GM21528 (cell line): ENCODE measurements around the gene NRXN3.

Experiments
- ATAC-seq: cut with Tn5 transposase; IDR thresholded peaks from one replicate; pipeline ENCODE4 v1.9.1; 2021; ENCODE audit warnings: mild to moderate bottlenecking, moderate library complexity; ENCODE audit not compliant: unreplicated experiment, low FRiP score

Gene NRXN3

DNA sequence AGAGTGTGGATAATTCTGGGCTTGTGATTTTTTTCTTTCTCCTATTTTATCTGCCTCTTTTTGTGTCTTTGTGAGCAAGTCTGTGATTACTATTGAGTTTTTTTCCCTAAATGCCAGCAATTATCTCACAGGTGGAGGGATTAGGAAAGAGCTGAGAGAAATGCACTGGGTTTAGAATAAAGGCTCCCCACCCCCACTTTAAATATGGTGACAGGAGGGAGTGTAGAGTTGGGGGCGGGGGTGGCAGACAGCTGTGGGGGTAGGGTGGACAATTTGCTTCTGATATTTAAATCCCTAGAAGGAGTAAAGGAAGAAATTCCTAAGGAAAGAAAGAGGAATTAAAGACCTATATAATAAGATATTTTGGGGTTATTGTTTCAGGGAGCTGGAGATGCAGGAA, 145.9 kb downstream of the NRXN3 start:
- no peak for ATAC-seq

GRCh38 chr14:78316786-78317185, 146.6 kb downstream of the NRXN3 start:
- no peak for ATAC-seq

DNA sequence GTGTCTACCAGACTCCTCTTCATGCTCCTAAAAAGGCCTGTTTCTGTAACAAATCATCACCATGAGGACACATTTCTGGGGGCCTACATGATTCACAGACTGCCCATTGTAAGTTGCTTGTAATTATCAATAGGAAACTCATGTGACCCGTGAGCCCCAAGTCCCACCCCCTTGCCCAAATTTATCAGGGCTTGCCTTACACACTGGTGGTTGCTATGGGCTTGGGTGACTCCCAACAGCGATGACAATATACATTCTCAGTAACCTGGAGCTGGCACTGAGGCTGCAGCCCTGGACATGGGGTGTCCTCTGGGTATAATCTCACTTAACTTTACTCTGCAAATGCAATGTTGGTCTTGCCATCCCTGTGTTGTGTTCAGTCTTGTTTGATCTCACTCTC, 149.2 kb downstream of the NRXN3 start:
- ATAC-seq, result no peak

DNA sequence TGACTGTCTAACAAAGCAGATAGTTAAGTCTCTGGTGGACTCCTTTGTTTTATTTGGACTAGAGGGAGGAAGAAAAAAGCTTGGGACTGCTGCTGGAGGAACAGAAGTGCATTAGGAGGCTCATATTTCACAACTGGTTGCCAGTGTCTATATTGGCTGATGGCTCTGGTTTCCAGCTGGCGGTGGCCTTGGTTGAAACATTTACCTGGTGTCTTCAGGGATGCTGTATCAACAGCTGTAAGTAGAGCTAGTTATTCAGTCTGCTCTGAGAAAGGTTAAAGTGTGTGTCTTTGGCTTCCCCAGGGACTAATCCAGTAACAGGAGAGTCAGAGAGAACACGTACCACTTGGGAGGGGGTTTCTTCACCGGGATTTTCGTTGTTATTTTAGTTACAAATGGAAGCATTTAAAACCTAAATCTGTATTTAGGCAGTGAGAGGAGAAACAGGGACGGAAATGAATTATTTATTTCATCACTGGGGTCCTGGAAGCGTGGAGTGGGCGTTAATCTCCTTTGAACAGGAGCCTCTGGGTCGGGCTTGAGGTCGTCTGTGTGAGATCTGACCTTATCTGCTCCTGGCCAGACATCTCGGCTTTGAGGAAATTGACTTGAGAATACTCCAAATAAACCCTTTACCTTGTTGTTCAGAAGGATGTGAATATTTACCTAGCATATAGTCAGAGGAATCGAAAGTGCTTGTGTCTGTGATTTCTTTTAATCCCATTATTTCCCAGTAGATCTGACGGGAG, 149.9 kb downstream of the NRXN3 start:
- no peak for ATAC-seq

DNA sequence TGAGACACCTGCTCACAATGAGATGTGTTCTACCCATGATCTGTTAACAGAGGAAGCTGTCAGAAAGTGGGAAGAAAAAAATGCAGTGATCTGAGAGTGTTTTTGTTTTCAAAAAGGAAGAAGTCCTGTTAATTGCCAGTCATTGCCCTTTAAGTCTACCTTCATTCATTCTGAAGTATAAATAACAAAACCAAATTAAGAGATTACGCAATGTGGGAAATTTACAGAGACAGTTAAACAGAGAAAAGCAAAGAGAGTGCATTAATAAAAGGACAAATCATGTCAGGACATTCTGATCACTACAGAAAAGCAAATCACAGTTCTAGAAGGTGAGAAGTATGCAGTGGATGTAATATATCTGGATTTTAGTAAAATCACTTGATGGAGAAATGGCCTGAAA, 154.2 kb downstream of the NRXN3 start:
- no peak for ATAC-seq

DNA sequence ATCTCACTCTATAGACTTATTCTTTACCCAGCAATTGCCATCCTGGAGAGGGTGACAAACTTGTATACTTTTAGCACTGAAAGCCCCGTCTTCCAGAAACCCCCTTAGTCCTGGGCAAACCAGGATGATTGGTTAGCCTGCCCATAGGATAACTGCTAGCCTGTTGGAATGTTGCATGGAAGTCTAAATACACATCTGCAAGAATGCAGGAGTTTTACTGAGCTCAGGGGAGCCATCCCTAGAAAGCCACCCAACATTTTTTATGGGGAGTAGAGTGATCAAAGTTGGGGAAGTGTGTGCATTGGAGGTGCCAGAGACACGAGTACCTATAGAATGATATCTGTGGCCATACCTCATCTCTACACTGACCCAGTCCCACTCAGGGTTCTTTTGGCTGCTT, 155.7 kb downstream of the NRXN3 start:
- ATAC-seq, result no peak

DNA sequence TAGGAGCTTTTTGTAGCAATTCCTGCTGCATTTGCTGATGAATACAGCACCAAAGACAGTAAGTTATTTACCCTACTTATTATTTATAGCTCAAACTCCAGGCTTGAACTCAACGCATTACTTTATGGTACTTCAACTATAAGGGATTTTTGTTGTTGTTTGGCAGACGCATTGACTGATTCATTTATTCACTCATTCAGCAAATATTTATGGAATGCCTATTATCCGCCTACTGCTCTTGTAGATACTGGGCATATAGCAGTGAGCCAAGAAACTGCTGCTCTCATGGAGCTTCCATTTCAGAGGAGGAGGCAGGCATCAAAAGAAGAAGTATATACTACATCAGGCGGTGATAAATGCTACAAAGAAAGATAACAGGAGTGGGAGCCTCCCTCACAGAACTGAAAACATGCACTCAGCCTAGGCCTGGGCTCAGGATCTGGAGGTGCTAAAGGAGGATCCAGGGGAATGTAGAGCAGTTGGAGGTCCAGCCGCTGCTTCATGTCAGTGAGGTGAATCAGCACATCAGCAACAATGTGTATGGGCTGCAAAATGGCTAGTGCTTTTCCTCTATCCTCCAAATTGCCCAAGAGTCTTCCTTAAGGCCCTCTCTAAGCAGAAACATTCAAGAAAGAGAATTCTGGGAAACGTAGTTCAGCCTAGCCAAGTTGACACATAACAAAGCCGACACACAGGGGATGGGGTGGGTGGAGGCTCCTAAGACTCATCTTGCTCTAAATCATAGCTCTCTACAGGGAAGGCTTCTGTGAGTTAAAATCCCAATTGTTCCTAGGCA, 157.5 kb downstream of the NRXN3 start:
- no peak for ATAC-seq

DNA sequence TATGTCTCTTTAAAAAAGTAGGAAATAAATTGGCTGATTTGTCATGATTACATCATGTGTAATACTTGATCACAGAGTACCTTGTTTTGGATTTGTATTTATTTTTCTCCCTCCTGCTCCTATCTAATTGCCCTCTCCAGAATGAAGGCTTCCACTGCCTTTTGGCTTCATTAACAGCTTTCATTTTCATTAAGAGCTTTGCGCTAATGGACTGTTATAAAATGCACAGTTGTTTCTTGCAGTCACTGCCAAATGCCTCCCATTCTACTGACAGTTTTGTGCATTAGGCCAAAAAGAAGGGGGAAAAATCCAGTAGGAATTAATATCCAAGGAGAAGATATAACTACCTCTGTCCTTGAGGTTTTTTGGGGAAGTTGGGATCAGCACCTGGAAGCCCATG, 159.2 kb downstream of the NRXN3 start:
- no peak for ATAC-seq

DNA sequence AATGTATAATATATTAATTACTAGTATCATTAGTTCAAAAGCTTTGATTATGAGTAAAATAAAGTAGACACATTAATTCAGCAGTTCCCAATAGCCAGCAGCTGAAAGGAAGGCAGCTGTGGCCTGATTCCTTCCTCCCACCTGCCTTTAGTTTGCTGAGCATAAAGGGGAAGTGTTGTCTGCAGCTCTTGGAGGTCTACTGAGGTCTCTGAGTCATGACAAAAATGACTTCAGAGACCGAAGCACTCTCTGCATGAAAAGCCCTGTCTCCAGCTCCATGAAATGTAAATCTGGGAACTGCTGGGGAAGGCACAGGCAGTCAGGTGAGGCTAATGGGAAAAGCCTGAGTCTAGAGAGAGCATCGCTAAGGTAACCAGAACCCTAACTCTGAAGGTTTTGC, 165.4 kb downstream of the NRXN3 start:
- ATAC-seq, result no peak

DNA sequence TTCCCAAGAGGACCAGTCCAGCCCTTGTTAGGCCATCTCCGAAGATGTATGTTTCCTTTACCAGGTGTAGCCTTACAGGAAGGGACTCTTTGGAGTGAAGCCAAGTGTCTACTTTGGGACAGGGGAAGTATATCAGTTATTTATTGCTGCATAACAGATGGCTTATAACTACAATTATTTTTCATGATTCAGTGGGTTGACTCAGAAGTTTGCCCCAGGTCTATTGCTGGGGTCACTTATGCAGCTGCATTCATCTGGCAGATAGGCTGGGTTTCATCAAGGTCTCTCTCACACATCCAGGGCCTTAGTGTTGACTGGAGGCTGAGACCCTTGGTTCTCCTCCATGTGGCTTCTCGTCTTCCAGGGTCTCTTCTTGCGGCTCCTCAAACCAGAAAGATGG, 170.1 kb downstream of the NRXN3 start:
- no peak for ATAC-seq

GRCh38 chr14:78341827-78342389, 171.7 kb downstream of the NRXN3 start:
- ATAC-seq, result no peak

- no peak for ATAC-seq
These were observed 172.7 kb downstream of the NRXN3 start for GRCh38 chr14:78342879-78343278.

- no peak for ATAC-seq
These were observed 174.1 kb downstream of the NRXN3 start for GRCh38 chr14:78344290-78344689.

GRCh38 chr14:78345131-78345744, 175.1 kb downstream of the NRXN3 start:
- no peak for ATAC-seq

GRCh38 chr14:78346747-78347146, 176.6 kb downstream of the NRXN3 start:
- ATAC-seq, result no peak

GRCh38 chr14:78355109-78355508, 184.9 kb downstream of the NRXN3 start:
- no peak for ATAC-seq

GRCh38 chr14:78356391-78356790, 186.2 kb downstream of the NRXN3 start:
- no peak for ATAC-seq

- ATAC-seq, result no peak
These were observed 188.4 kb downstream of the NRXN3 start for GRCh38 chr14:78358591-78358990.

GRCh38 chr14:78359581-78359980, 189.4 kb downstream of the NRXN3 start:
- no peak for ATAC-seq

- no peak for ATAC-seq
These were observed 192.8 kb downstream of the NRXN3 start for GRCh38 chr14:78363008-78363407.

DNA sequence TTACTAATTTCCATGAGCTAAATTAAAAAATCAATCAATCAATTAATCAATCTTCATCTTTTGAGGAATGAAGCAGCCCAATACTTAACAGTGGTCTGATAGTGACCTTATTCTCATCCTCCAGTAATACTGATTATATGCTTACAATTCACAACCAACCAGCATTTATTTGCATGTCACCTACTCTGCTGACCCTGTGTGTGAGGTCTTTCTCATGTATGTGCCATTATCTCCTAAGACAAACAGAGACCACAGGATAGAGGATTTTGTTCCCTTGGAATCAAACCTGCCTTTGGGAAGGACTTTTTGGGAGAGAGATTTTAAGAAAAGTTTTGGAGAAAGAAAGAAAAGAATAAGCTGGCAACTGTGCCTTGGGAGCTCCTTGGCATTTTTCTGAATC, 197.2 kb downstream of the NRXN3 start:
- no peak for ATAC-seq
